Trophoblast cell (in vitro differentiated cells and primary cell): ENCODE results near the gene COPRS.
A peak's percentile ranks its signal among the peaks of the same experiment; 100 is the strongest.

Experiments used
- DNase-seq, 2 donors: peaks; one replicate each; pipeline ENCODE4 v3.0.0-alpha.2; 2016
- H2AFZ ChIP-seq: 2 replicates; pipeline ENCODE4 v1.6.1; 2013; ENCODE audit warnings: low read length, moderate library complexity, mild to moderate bottlenecking; ENCODE audit not compliant: insufficient read depth, poor library complexity
- H2AK5ac ChIP-seq: 2 replicates; pipeline ENCODE4 v1.6.1; 2013; ENCODE audit warnings: mild to moderate bottlenecking, low read length
- H2BK120ac ChIP-seq: 2 replicates; pipeline ENCODE4 v1.6.1; 2013; ENCODE audit warnings: low read length, mild to moderate bottlenecking, moderate library complexity; ENCODE audit not compliant: insufficient read depth, poor library complexity
- H2BK12ac ChIP-seq: 2 replicates; pipeline ENCODE4 v1.6.1; 2013; ENCODE audit warnings: mild to moderate bottlenecking, low read length, moderate library complexity
- H2BK5ac ChIP-seq: 2 replicates; pipeline ENCODE4 v1.6.1; 2013; ENCODE audit warnings: low read length, low read depth, moderate library complexity, mild to moderate bottlenecking; ENCODE audit not compliant: poor library complexity
- H3K14ac ChIP-seq: 2 replicates; pipeline ENCODE4 v1.6.1; 2013; ENCODE audit warnings: mild to moderate bottlenecking, low read length
- H3K18ac ChIP-seq: 2 replicates; pipeline ENCODE4 v1.6.1; 2013; ENCODE audit warnings: mild to moderate bottlenecking, low read length
- H3K23ac ChIP-seq: 2 replicates; pipeline ENCODE4 v1.6.1; 2013; ENCODE audit warnings: low read length
- H3K27ac ChIP-seq: 2 replicates; pipeline ENCODE4 v1.5.1; 2013; ENCODE audit warnings: low read depth, mild to moderate bottlenecking, inconsistent platforms, low read length, moderate library complexity
- H3K27me3 ChIP-seq: 2 replicates; pipeline ENCODE4 v1.6.1; 2013; ENCODE audit warnings: inconsistent platforms, mild to moderate bottlenecking, low read length, moderate library complexity; ENCODE audit not compliant: insufficient read depth
- H3K36me3 ChIP-seq, 2 experiments: 1 replicate in 1 of 2; 2 replicates in 1 of 2; pipeline ENCODE4 v1.6.1; 2013; ENCODE audit warnings: low read length in 2 of 2, mild to moderate bottlenecking in 2 of 2, moderate library complexity in 1 of 2; ENCODE audit not compliant: insufficient read depth in 2 of 2, control insufficient read depth in 1 of 2
- H3K4ac ChIP-seq: 2 replicates; pipeline ENCODE4 v1.6.1; 2013; ENCODE audit warnings: low read depth, mild to moderate bottlenecking, low read length, moderate library complexity
- H3K4me1 ChIP-seq, 2 experiments: 1 replicate in 1 of 2; 2 replicates in 1 of 2; pipeline ENCODE4 v1.6.1; 2013; ENCODE audit warnings: low read length in 2 of 2, mild to moderate bottlenecking in 2 of 2, moderate library complexity in 1 of 2; ENCODE audit not compliant: insufficient read depth in 2 of 2, control insufficient read depth in 1 of 2
- H3K4me2 ChIP-seq: 2 replicates; pipeline ENCODE4 v1.6.1; 2013; ENCODE audit warnings: inconsistent platforms, mild to moderate bottlenecking, low read length, moderate library complexity
- H3K4me3 ChIP-seq: 2 replicates; pipeline ENCODE4 v1.5.1; 2013; ENCODE audit warnings: mild to moderate bottlenecking, low read depth, low read length, inconsistent platforms
- H3K79me1 ChIP-seq: one replicate; pipeline ENCODE4 v1.6.1; 2013; ENCODE audit warnings: low read length
- H3K79me2 ChIP-seq: 2 replicates; pipeline ENCODE4 v1.6.1; 2013; ENCODE audit warnings: low read length, mild to moderate bottlenecking; ENCODE audit not compliant: control insufficient read depth, insufficient read depth, poor library complexity
- H3K9ac ChIP-seq: 2 replicates; pipeline ENCODE4 v1.6.1; 2013; ENCODE audit warnings: mild to moderate bottlenecking, low read length
- H3K9me3 ChIP-seq: 2 replicates; pipeline ENCODE4 v1.6.1; 2013; ENCODE audit warnings: low read depth, mild to moderate bottlenecking, control low read depth, inconsistent platforms, low read length; ENCODE audit not compliant: insufficient read depth
- H4K12ac ChIP-seq: 2 replicates; pipeline ENCODE4 v1.6.1; 2013; ENCODE audit warnings: low read depth, mild to moderate bottlenecking, low read length, moderate library complexity
- H4K8ac ChIP-seq: 2 replicates; pipeline ENCODE4 v1.6.1; 2013; ENCODE audit warnings: low read depth, mild to moderate bottlenecking, low read length, moderate library complexity
- H4K91ac ChIP-seq: one replicate; pipeline ENCODE4 v1.6.1; 2013; ENCODE audit warnings: low read depth, mild to moderate bottlenecking, low read length, moderate library complexity
- WGBS: extraction: QIAGEN DNeasy Blood & Tissue Kit; methylation state at CpG from one replicate; pipeline ENCODE4 v1.1.7; 2013; ENCODE audit warnings: missing lambda C conversion rate; ENCODE audit not compliant: insufficient read length, insufficient coverage; ENCODE audit errors: extremely low coverage; 5-methylcytosine and 5-hydroxymethylcytosine counted together

The COPRS gene

GRCh38 chr17:31845291-31845690 is 13.8 kb downstream of the COPRS start:
- WGBS = no CpG with 5 or more reads among the region's 3 CpGs
- H2AFZ ChIP-seq = no peak overlapping the region
- no peak for DNase-seq

GRCh38 chr17:31843070-31843745 is 15.8 kb downstream of the COPRS start:
- Histone ChIP-seq H2AK5ac (no peak overlapping the region), H2BK120ac (no peak overlapping the region), H3K4me1 (peaks cover 0 to 3% of the 10 kb centered on the region in 2 experiments), H4K91ac (no peak overlapping the region), H3K36me3 (no peaks in the 10 kb centered on the region), H3K18ac (no peak overlapping the region), H3K9ac (no peak overlapping the region), H3K4ac (no peak overlapping the region), H3K27me3 (no peaks in the 10 kb centered on the region), H4K12ac (no peak overlapping the region), H3K23ac (no peak overlapping the region), H3K4me3 (no peak overlapping the region), H3K27ac (no peak overlapping the region), H3K14ac (no peak overlapping the region), H3K9me3 (no peaks in the 10 kb centered on the region), H3K4me2 (no peak overlapping the region), H4K8ac (no peak overlapping the region), H2AFZ (no peak overlapping the region), H3K79me2 (no peaks in the 10 kb centered on the region), H2BK5ac (no peak overlapping the region), H2BK12ac (no peak overlapping the region), H3K79me1 (no peaks in the 10 kb centered on the region)
- no peak for DNase-seq
- no CpG with 5 or more reads among the region's 8 CpGs for WGBS

More at GRCh38 chr17:31845291-31845690, 13.8 kb downstream of the COPRS start:
- no peak overlapping the region for H2BK12ac ChIP-seq
- no peaks in the 10 kb centered on the region for H3K79me2 ChIP-seq
- H3K14ac ChIP-seq = no peak overlapping the region
- H4K12ac ChIP-seq = no peak overlapping the region
- H3K4ac ChIP-seq = no peak overlapping the region
- H3K27me3 ChIP-seq = no peaks in the 10 kb centered on the region
- no peak overlapping the region for H2BK5ac ChIP-seq
- no peak overlapping the region for H4K91ac ChIP-seq
- no peak overlapping the region for H3K23ac ChIP-seq
- no peaks in the 10 kb centered on the region for H3K36me3 ChIP-seq
- no peak overlapping the region for H3K4me2 ChIP-seq
- no peak overlapping the region for H2AK5ac ChIP-seq
- no peaks in the 10 kb centered on the region for H3K79me1 ChIP-seq
- H3K4me1 ChIP-seq = peaks cover 0 to 3% of the 10 kb centered on the region in 2 experiments
- H3K18ac ChIP-seq = no peak overlapping the region
- H2BK120ac ChIP-seq = no peak overlapping the region
- no peak overlapping the region for H3K4me3 ChIP-seq
- no peak overlapping the region for H3K9ac ChIP-seq
- no peak overlapping the region for H3K27ac ChIP-seq
- no peaks in the 10 kb centered on the region for H3K9me3 ChIP-seq
- no peak overlapping the region for H4K8ac ChIP-seq

- no peak overlapping the region for H2BK120ac ChIP-seq
- H3K4me1 ChIP-seq = peaks cover 0 to 3% of the 10 kb centered on the region in 2 experiments
- H4K8ac ChIP-seq = no peak overlapping the region
- no peaks in the 10 kb centered on the region for H3K27me3 ChIP-seq
- no peaks in the 10 kb centered on the region for H3K79me1 ChIP-seq
- no peak overlapping the region for H3K14ac ChIP-seq
- H2BK5ac ChIP-seq = no peak overlapping the region
- H3K27ac ChIP-seq = no peak overlapping the region
- H2AFZ ChIP-seq = no peak overlapping the region
- H4K91ac ChIP-seq = no peak overlapping the region
- no peak overlapping the region for H2BK12ac ChIP-seq
- H4K12ac ChIP-seq = no peak overlapping the region
- WGBS = no CpG with 5 or more reads among the region's 22 CpGs
- H3K9me3 ChIP-seq = no peaks in the 10 kb centered on the region
- H3K18ac ChIP-seq = no peak overlapping the region
- H3K4ac ChIP-seq = no peak overlapping the region
- H3K23ac ChIP-seq = no peak overlapping the region
- DNase-seq = peak; percentile 72 to 89
- H3K36me3 ChIP-seq = no peaks in the 10 kb centered on the region
- H3K4me3 ChIP-seq = no peak overlapping the region
- H2AK5ac ChIP-seq = no peak overlapping the region
- no peak overlapping the region for H3K4me2 ChIP-seq
- H3K79me2 ChIP-seq = no peaks in the 10 kb centered on the region
- H3K9ac ChIP-seq = no peak overlapping the region
These were observed 16.6 kb downstream of the COPRS start for GRCh38 chr17:31842195-31843069.

- Histone ChIP-seq H4K91ac (no peak overlapping the region), H3K14ac (no peak overlapping the region), H3K9ac (no peak overlapping the region), H4K12ac (no peak overlapping the region), H3K27ac (no peak overlapping the region), H2AK5ac (no peak overlapping the region), H3K23ac (no peak overlapping the region), H3K79me2 (no peaks in the 10 kb centered on the region), H3K27me3 (no peaks in the 10 kb centered on the region), H4K8ac (no peak overlapping the region), H2BK120ac (no peak overlapping the region), H3K4me1 (peaks cover 0 to 3% of the 10 kb centered on the region in 2 experiments), H3K4me3 (no peak overlapping the region), H2BK5ac (no peak overlapping the region), H3K36me3 (no peaks in the 10 kb centered on the region), H3K4me2 (no peak overlapping the region), H3K9me3 (no peaks in the 10 kb centered on the region), H3K4ac (no peak overlapping the region), H2BK12ac (no peak overlapping the region), H3K18ac (no peak overlapping the region), H3K79me1 (no peaks in the 10 kb centered on the region), H2AFZ (no peak overlapping the region)
- WGBS = no CpG with 5 or more reads among the region's 5 CpGs
- DNase-seq = no peak
These were observed 17.2 kb downstream of the COPRS start for GRCh38 chr17:31841850-31842194.
